Astrocyte (in vitro differentiated cells and primary cell): ENCODE data around the gene CMTM4. TPM values are rescaled to one million over a fixed set of nuclear protein-coding genes. Genes with fewer than 3 reads are reported as not detected.
"Not testable (repeated sequence)": the region's sequence is repeated elsewhere in the genome, so short reads cannot be mapped to it uniquely, and the experiment has no call there.

Source experiments
- DNase-seq: peaks from one replicate; pipeline ENCODE4 v3.0.0-alpha.2; 2010; ENCODE audit warnings: low read depth
- FAIRE-seq: peaks from 2 replicates; lab custom pipeline; 2011; peaks lifted over from hg19 to GRCh38; lab: Jason Lieb, UNC
- H2AFZ ChIP-seq: 2 replicates; pipeline ENCODE4 v1.6.0; 2012; ENCODE audit warnings: low read depth, low read length, inconsistent platforms
- H3K27ac ChIP-seq: 2 replicates; pipeline ENCODE4 v1.5.1; 2011; ENCODE audit warnings: low read depth, low read length, inconsistent platforms
- H3K27me3 ChIP-seq: 2 replicates; pipeline ENCODE4 v1.6.0; 2011; ENCODE audit warnings: low read length, inconsistent platforms; ENCODE audit not compliant: insufficient read depth
- H3K36me3 ChIP-seq: 2 replicates; pipeline ENCODE4 v1.5.1; 2011; ENCODE audit warnings: low read length, inconsistent platforms; ENCODE audit not compliant: insufficient read depth
- H3K4me1 ChIP-seq: 2 replicates; pipeline ENCODE4 v1.5.1; 2011; ENCODE audit warnings: low read length, inconsistent platforms; ENCODE audit not compliant: insufficient read depth
- H3K4me2 ChIP-seq: 2 replicates; pipeline ENCODE4 v1.6.0; 2012; ENCODE audit warnings: low read length, inconsistent platforms
- H3K4me3 ChIP-seq: 2 replicates; pipeline ENCODE4 v1.5.1; 2011; ENCODE audit warnings: low read depth, mild to moderate bottlenecking, low read length, inconsistent platforms; ENCODE audit not compliant: insufficient read depth
- H3K79me2 ChIP-seq: 2 replicates; pipeline ENCODE4 v1.6.0; 2012; ENCODE audit warnings: mild to moderate bottlenecking, low read length, inconsistent platforms; ENCODE audit not compliant: insufficient read depth
- H3K9ac ChIP-seq: 2 replicates; pipeline ENCODE4 v1.6.0; 2012; ENCODE audit warnings: mild to moderate bottlenecking, low read length, inconsistent platforms
- H3K9me3 ChIP-seq: 2 replicates; pipeline ENCODE4 v1.5.1; 2012; ENCODE audit warnings: low read depth, mild to moderate bottlenecking, low read length, inconsistent platforms; ENCODE audit not compliant: insufficient read depth
- H4K20me1 ChIP-seq: 2 replicates; pipeline ENCODE4 v1.6.0; 2012; ENCODE audit warnings: low read length, inconsistent platforms; ENCODE audit not compliant: insufficient read depth
- H3K27ac Mint-ChIP-seq: one replicate; pipeline ENCODE4 v1.8.0; 2021; ENCODE audit warnings: mild to moderate bottlenecking, mixed read lengths; ENCODE audit not compliant: unreplicated experiment
- H3K27me3 Mint-ChIP-seq: one replicate; pipeline ENCODE4 v1.8.0; 2021; ENCODE audit warnings: low read depth, mixed read lengths; ENCODE audit not compliant: unreplicated experiment
- H3K36me3 Mint-ChIP-seq: one replicate; pipeline ENCODE4 v1.8.0; 2021; ENCODE audit warnings: low read depth, mixed read lengths; ENCODE audit not compliant: unreplicated experiment
- H3K4me1 Mint-ChIP-seq: one replicate; pipeline ENCODE4 v1.8.0; 2021; ENCODE audit warnings: low read depth, mixed read lengths; ENCODE audit not compliant: unreplicated experiment
- H3K4me3 Mint-ChIP-seq: one replicate; pipeline ENCODE4 v1.8.0; 2021; ENCODE audit warnings: mild to moderate bottlenecking, moderate library complexity, mixed read lengths; ENCODE audit not compliant: unreplicated experiment
- H3K9me3 Mint-ChIP-seq: one replicate; pipeline ENCODE4 v1.8.0; 2021; ENCODE audit warnings: mild to moderate bottlenecking, mixed read lengths; ENCODE audit not compliant: unreplicated experiment
- CTCF ChIP-seq: IDR thresholded peaks from 2 replicates; pipeline ENCODE4 v1.5.1; 2011; ENCODE audit warnings: low read depth, mild to moderate bottlenecking, inconsistent platforms, low read length, moderate library complexity; ENCODE audit not compliant: insufficient read depth
- EZH2 ChIP-seq: IDR thresholded peaks from 2 replicates; pipeline ENCODE4 v1.6.1; 2012; ENCODE audit warnings: mild to moderate bottlenecking, low read length, inconsistent platforms; ENCODE audit not compliant: insufficient read depth
- total RNA-seq: library from RNA; stranded (reverse); gene quantifications from 2 replicates; pipeline ENCODE4 v1.2.1, GENCODE V29; 2021

CMTM4 gene
- total RNA-seq, 1 donor from 2014 or later = 20.9 TPM

GRCh38 chr16:66629856-66630255, 66.7 kb downstream of the CMTM4 start:
- Mint-ChIP-seq H3K9me3 (no peaks in the 10 kb centered on the region), H3K4me1 (peaks cover 5% of the 10 kb centered on the region), H3K27ac (no peak overlapping the region), H3K27me3 (no peaks in the 10 kb centered on the region), H3K4me3 (no peak overlapping the region), H3K36me3 (peaks cover 11% of the 10 kb centered on the region)
- Histone ChIP-seq H3K27ac (no peak overlapping the region), H2AFZ (no peak overlapping the region), H3K27me3 (no peaks in the 10 kb centered on the region), H3K79me2 (no peaks in the 10 kb centered on the region), H3K4me2 (no peak overlapping the region), H4K20me1 (no peaks in the 10 kb centered on the region), H3K36me3 (no peaks in the 10 kb centered on the region), H3K9me3 (no peaks in the 10 kb centered on the region), H3K4me1 (no peaks in the 10 kb centered on the region), H3K4me3 (no peak overlapping the region), H3K9ac (no peak overlapping the region)
- TF ChIP-seq EZH2 = no peak
- TF ChIP-seq CTCF = no peak
- FAIRE-seq (no peak), DNase-seq (no peak)

GRCh38 chr16:66627611-66628378, 68.7 kb downstream of the CMTM4 start:
- H3K4me1 ChIP-seq, H4K20me1 ChIP-seq, DNase-seq, H2AFZ ChIP-seq, H3K9me3 ChIP-seq, H3K9me3 Mint-ChIP-seq, H3K4me3 Mint-ChIP-seq, H3K4me2 ChIP-seq, H3K9ac ChIP-seq, FAIRE-seq, H3K4me3 ChIP-seq, H3K27me3 ChIP-seq, H3K27me3 Mint-ChIP-seq, H3K79me2 ChIP-seq, H3K27ac ChIP-seq, H3K36me3 ChIP-seq, H3K4me1 Mint-ChIP-seq: not testable (repeated sequence)
- peak overlapping the region; percentile 20 for H3K27ac Mint-ChIP-seq
- peaks cover 11% of the 10 kb centered on the region for H3K36me3 Mint-ChIP-seq

GRCh38 chr16:66623755-66624154, 72.8 kb downstream of the CMTM4 start:
- H3K9ac ChIP-seq = no peak overlapping the region
- H3K9me3 ChIP-seq = no peaks in the 10 kb centered on the region
- peaks cover 13% of the 10 kb centered on the region for H3K36me3 Mint-ChIP-seq
- no peak overlapping the region for H3K4me3 ChIP-seq
- no peak overlapping the region for H3K27ac ChIP-seq
- H3K4me1 Mint-ChIP-seq = peaks cover 23% of the 10 kb centered on the region
- no peaks in the 10 kb centered on the region for H4K20me1 ChIP-seq
- no peaks in the 10 kb centered on the region for H3K9me3 Mint-ChIP-seq
- no peak overlapping the region for H3K4me3 Mint-ChIP-seq
- H3K79me2 ChIP-seq = no peaks in the 10 kb centered on the region
- H2AFZ ChIP-seq = no peak overlapping the region
- H3K27me3 ChIP-seq = no peaks in the 10 kb centered on the region
- TF ChIP-seq CTCF = no peak
- no peak for TF ChIP-seq EZH2
- DNase-seq (no peak), FAIRE-seq (no peak)
- H3K4me1 ChIP-seq = peaks cover 17% of the 10 kb centered on the region
- H3K27me3 Mint-ChIP-seq = no peaks in the 10 kb centered on the region
- no peak overlapping the region for H3K4me2 ChIP-seq
- H3K36me3 ChIP-seq = no peaks in the 10 kb centered on the region
- no peak overlapping the region for H3K27ac Mint-ChIP-seq
